IPS-NIHi7 (cell line): ENCODE results near the gene DDX11.
"Not testable (repeated sequence)": the region's sequence is repeated elsewhere in the genome, so short reads cannot be mapped to it uniquely, and the experiment has no call there.

Source experiments
- DNase-seq: peaks from one replicate; pipeline ENCODE4 v3.0.0; 2012; ENCODE audit warnings: mixed read lengths; ENCODE audit errors: extremely low spot score

Gene DDX11

GRCh38 chr12:31122481-31122880 lies 48.8 kb downstream of the DDX11 start:
- DNase-seq, result no peak

GRCh38 chr12:31124158-31124557 lies 50.5 kb downstream of the DDX11 start:
- not testable (repeated sequence) for DNase-seq

- DNase-seq, result not testable (repeated sequence)
These were observed 51.5 kb downstream of the DDX11 start for GRCh38 chr12:31125171-31125570.

GRCh38 chr12:31127209-31127848 lies 53.7 kb downstream of the DDX11 start:
- DNase-seq, result not testable (repeated sequence)

- DNase-seq, result not testable (repeated sequence)
These were observed 62.9 kb downstream of the DDX11 start for GRCh38 chr12:31136581-31136980.

- not testable (repeated sequence) for DNase-seq
These were observed 71.1 kb downstream of the DDX11 start for GRCh38 chr12:31144768-31145167.

- DNase-seq, result not testable (repeated sequence)
These were observed 71.6 kb downstream of the DDX11 start for GRCh38 chr12:31145296-31145695.

GRCh38 chr12:31147415-31147814 lies 73.8 kb downstream of the DDX11 start:
- not testable (repeated sequence) for DNase-seq

GRCh38 chr12:31150766-31151165 lies 77.1 kb downstream of the DDX11 start:
- DNase-seq, result not testable (repeated sequence)
